ENCODE results near the gene EDN1. TPM values are rescaled to one million over a fixed set of nuclear protein-coding genes. Genes with fewer than 3 reads are reported as not detected.

The EDN1 gene
- total and polyA plus RNA-seq, 12 donors, result 0.36 to 7.8 (median 3.4) TPM

DNA sequence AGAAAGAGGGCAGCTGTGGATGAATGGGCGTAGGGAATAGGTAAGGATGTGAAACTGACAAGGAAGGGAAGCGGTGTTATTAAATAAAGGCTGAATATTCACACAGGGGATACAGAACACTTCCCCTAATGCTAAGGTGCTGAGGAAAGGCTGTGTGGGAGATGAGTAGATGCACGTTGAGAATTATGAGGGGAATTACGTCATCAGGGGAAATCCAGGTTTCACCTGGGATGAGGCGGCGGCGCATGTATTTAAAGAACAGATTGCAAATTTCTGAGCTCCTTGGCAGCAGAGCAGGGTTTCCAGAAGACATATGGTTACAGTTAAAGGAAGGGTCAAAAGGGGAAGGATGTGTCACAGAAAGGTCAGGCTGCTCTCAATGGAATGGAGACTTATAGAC lies 28.7 kb upstream of the EDN1 start:
- Histone ChIP-seq H3K4me1 (peaks cover 0 to 24% (median 0%) of the 10 kb centered on the region in 9 donors), H3K27me3 (peaks cover 0 to 6% (median 0%) of the 10 kb centered on the region in 7 donors), H3K4me3 (no peak overlapping the region), H3K36me3 (no peaks in the 10 kb centered on the region), H3K27ac (no peak overlapping the region), H3K9me3 (no peaks in the 10 kb centered on the region)
- DNase-seq (no peak), ATAC-seq (no peak)
- WGBS, 2 donors, result 86 to 89% methylated on average over 7 of the region's 7 CpGs
- intact Hi-C loops (cut with DNase I), result no loop called here
- no peak for TF ChIP-seq CTCF (IDR thresholded peaks at IDR 0.05)

DNA sequence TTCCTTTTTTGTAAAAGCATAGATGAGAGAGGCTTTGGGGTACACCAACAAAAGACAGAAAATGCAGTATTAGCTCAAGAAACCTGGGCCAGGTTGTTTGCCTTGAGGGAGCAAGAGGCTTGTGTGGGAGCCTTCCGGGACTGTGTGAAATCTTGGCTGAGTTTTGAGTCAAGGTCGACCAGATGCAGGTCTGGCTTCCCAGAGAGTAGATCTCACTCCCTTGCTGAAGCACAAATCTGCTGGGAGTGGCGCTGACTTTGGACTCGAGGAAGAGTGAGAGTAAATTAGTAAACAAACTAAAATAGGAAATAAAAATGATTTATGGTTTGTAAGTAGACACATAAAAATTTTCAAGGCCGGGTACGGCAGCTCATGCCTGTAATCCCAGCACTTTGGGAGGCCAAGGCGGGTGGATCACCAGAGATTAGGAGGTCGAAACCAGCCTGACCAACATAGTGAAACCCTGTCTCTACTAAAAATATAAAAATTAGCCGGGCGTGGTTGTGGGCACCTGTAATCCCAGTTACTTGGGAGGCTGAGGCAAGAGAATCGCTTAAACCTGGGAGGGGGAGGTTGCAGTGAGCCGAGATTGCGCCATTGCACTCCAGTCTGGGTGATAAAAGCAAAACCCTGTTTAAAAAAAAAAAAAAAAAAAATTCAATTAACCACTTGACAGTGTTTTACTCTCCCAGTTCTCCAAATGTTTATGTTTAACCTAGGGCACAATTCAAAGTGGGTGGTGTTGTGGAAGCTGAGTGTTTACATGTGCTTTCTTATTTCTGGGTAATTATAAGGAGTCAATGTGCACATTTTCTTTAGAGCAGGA lies 27.7 kb upstream of the EDN1 start:
- Histone ChIP-seq H3K27ac (no peak overlapping the region), H3K4me1 (peaks cover 0 to 30% (median 0%) of the 10 kb centered on the region in 9 donors), H3K9me3 (no peaks in the 10 kb centered on the region), H3K36me3 (no peaks in the 10 kb centered on the region), H3K4me3 (no peak overlapping the region), H3K27me3 (peaks cover 0 to 6% (median 0%) of the 10 kb centered on the region in 7 donors)
- TF ChIP-seq CTCF (IDR thresholded peaks at IDR 0.05), result no peak
- DNase-seq (no peak), ATAC-seq (no peak)
- intact Hi-C loops (cut with DNase I), result no loop called here
- 90 to 94% methylated on average over 13 of the region's 13 CpGs for WGBS, 2 donors

DNA sequence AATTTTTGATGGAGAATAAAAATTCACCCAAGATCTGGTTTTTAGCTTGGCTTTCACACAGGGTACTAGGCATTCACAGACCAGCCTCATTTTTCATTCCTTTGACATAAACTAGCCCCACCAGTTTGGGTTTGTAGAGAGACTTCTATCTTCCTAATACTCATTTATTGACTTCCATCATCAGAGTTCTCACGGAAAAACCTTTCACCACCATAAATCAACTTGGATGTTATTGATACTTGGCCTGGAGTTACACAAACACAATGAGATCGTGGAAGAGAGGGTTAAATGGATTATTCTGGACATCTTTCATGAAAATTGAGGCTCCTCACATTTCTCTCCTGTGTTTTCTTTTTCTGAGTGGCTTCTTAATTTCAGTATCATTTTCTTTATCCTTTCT lies 26.8 kb upstream of the EDN1 start:
- WGBS, 2 donors, result 72 to 73% methylated on average over 2 of the region's 2 CpGs
- H3K4me3 ChIP-seq, result no peak overlapping the region
- ATAC-seq, result no peak
- no peaks in the 10 kb centered on the region for H3K36me3 ChIP-seq
- no peak overlapping the region for H3K27ac ChIP-seq
- peaks cover 0 to 6% (median 0%) of the 10 kb centered on the region in 7 donors for H3K27me3 ChIP-seq
- H3K9me3 ChIP-seq, result no peaks in the 10 kb centered on the region
- intact Hi-C loops (cut with DNase I), result no loop called here
- DNase-seq, result no peak
- peaks cover 0 to 30% (median 0%) of the 10 kb centered on the region in 9 donors for H3K4me1 ChIP-seq
- TF ChIP-seq CTCF (IDR thresholded peaks at IDR 0.05), result no peak

GRCh38 chr6:12264671-12265070 lies 25.5 kb upstream of the EDN1 start:
- H3K9me3 ChIP-seq, result no peaks in the 10 kb centered on the region
- no peaks in the 10 kb centered on the region for H3K36me3 ChIP-seq
- DNase-seq (no peak), ATAC-seq (no peak)
- no peak overlapping the region for H3K27ac ChIP-seq
- 92 to 96% methylated on average over 1 of the region's 1 CpG for WGBS, 2 donors
- H3K4me3 ChIP-seq, result no peak overlapping the region
- intact Hi-C loops (cut with DNase I), result no loop called here
- H3K27me3 ChIP-seq, result no peaks in the 10 kb centered on the region
- peaks cover 0 to 30% (median 0%) of the 10 kb centered on the region in 9 donors for H3K4me1 ChIP-seq
- TF ChIP-seq CTCF (IDR thresholded peaks at IDR 0.05), result no peak
